H1 (cell line): ENCODE results near the gene FMN2. TPM values are rescaled to one million over a fixed set of nuclear protein-coding genes. Genes with fewer than 3 reads are reported as not detected.
A peak's percentile ranks its signal among the peaks of the same experiment; 100 is the strongest.

Experiments used
- ASH2L ChIP-seq: fragments of 200-600, 300-600 bp; sonication (generic); IDR thresholded peaks from one replicate; pipeline ENCODE4 v1.7.1; 2017; ENCODE audit warnings: low read length
- CEBPB ChIP-seq: IDR thresholded peaks from 2 replicates; pipeline ENCODE4 v1.6.1; 2012; ENCODE audit warnings: low read depth, low read length
- EP300 ChIP-seq, 2 experiments: IDR thresholded peaks; 1 replicate in 1 of 2; 2 replicates in 1 of 2; pipeline ENCODE4 v1.6.1; 2011 to 2012; ENCODE audit warnings: low read depth in 2 of 2, low read length in 2 of 2, mild to moderate bottlenecking in 2 of 2, borderline replicate concordance in 1 of 2, inconsistent platforms in 1 of 2, moderate library complexity in 1 of 2
- GABPA ChIP-seq: IDR thresholded peaks from 2 replicates; pipeline ENCODE4 v1.6.1; 2011; ENCODE audit warnings: mild to moderate bottlenecking, low read length, moderate library complexity, borderline replicate concordance; ENCODE audit not compliant: insufficient read depth
- HDAC2 ChIP-seq, 2 experiments: fragments of 300-600 bp in 1 of 2; sonication (generic) in 1 of 2; IDR thresholded peaks; 2 replicates each; pipeline ENCODE4 v1.6.1; 2011 to 2012; ENCODE audit warnings: low read depth in 2 of 2, low read length in 2 of 2, mild to moderate bottlenecking in 2 of 2, moderate library complexity in 2 of 2, borderline replicate concordance in 1 of 2, inconsistent platforms in 1 of 2
- KDM1A ChIP-seq: fragments of 200-600, 300-600 bp; sonication (generic); IDR thresholded peaks from 2 replicates; pipeline ENCODE4 v1.7.1; 2016; ENCODE audit warnings: mild to moderate bottlenecking, low read length, borderline replicate concordance
- KDM5A ChIP-seq: fragments of 200-600 bp; IDR thresholded peaks from 2 replicates; pipeline ENCODE4 v1.7.1; 2012; ENCODE audit warnings: mild to moderate bottlenecking, low read length, inconsistent platforms, mixed read lengths
- SRF ChIP-seq: IDR thresholded peaks from 2 replicates; pipeline ENCODE4 v1.6.1; 2011; ENCODE audit warnings: mild to moderate bottlenecking, low read depth, low read length, moderate library complexity
- YY1 ChIP-seq: IDR thresholded peaks from 2 replicates; pipeline ENCODE4 v1.6.1; 2011; ENCODE audit warnings: low read depth, mild to moderate bottlenecking, low read length
- polyA plus RNA-seq, 7 experiments: library from polyadenylated mRNA; depleted of rRNA in 3 of 7; stranded (reverse) in 5 of 7; unstranded in 2 of 7; fragments of >200 nt in 5 of 7; fragments of 200-250 nt in 2 of 7; gene quantifications; 1 replicate in 5 of 7; 2 replicates in 1 of 7; 4 replicates in 1 of 7; pipeline versions ENCODE4 v1.2.1 to v1.2.3, GENCODE V29; 2011 to 2013; ENCODE audit warnings: missing spikeins in 2 of 7, mixed read lengths in 2 of 7
- total RNA-seq: library from RNA; stranded (reverse); fragmentation: NEBNext Ultra II Directional; extraction: Animal tissue kit (Norgen Biotek cat#: 25700); gene quantifications from 2 replicates; pipeline ENCODE4 v1.2.1, GENCODE V29; 2021
- TF ChIP-seq, protein P1 (sequence below), 3 experiments: IDR thresholded peaks; 1 replicate in 2 of 3; 2 replicates in 1 of 3; pipeline versions ENCODE4 v1.5.1 to v1.6.1; 2011; ENCODE audit warnings: low read length in 3 of 3, mild to moderate bottlenecking in 3 of 3, inconsistent platforms in 2 of 3, low read depth in 1 of 3, moderate library complexity in 1 of 3; ENCODE audit not compliant: insufficient read depth in 1 of 3; ENCODE audit errors: control extremely low read depth in 1 of 3
- TF ChIP-seq, protein P2 (sequence below): IDR thresholded peaks from 2 replicates; pipeline ENCODE4 v1.6.1; 2012; ENCODE audit warnings: inconsistent platforms

The FMN2 gene
- total and polyA plus RNA-seq, 2 of the 8 experiments (the other 6 are each of a cell fraction or from before 2014, with no cell fraction given), result 0.83 to 2.0 TPM

DNA sequence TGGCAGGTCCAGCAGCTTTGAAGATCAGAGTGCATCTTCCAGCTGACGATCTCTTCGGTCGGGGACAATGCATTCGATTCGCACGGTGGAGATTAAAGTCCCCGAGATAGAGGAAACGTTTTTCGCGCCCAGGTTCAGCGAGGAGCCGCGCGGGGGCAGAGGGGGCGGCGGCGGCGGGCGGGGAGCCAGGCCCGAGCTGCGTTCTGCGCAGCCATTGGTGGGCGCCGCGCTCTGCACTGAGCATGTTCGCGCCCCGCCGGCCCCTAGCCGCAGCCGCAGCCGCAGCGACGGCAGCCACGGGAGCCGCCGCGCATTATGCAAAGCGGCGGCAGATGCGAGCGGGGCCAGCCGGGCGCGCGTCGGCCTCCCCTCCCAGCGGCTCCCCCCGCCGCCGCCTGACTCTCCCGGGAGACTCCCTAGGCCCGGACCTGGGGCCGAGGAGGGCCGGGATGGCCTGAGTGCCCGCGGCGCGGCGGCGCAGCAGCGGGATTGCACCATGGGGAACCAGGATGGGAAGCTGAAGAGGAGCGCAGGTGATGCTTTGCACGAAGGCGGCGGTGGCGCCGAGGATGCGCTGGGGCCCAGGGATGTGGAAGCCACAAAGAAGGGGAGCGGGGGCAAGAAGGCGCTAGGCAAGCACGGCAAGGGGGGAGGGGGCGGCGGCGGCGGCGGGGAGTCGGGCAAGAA lies at the start of gene FMN2 (continued):
- 0 out of 3 replicates have a peak, but pooled peaks of 1 of the 2 experiments have one; percentile 18 for TF ChIP-seq EP300 (IDR thresholded peaks at IDR 0.05; ENCODE audit: borderline replicate concordance in 1 of 2, low read depth in 2 of 2, low read length in 2 of 2)
- no peak for TF ChIP-seq KDM5A
- TF ChIP-seq CEBPB, result no peak
- TF ChIP-seq, protein P1, sequence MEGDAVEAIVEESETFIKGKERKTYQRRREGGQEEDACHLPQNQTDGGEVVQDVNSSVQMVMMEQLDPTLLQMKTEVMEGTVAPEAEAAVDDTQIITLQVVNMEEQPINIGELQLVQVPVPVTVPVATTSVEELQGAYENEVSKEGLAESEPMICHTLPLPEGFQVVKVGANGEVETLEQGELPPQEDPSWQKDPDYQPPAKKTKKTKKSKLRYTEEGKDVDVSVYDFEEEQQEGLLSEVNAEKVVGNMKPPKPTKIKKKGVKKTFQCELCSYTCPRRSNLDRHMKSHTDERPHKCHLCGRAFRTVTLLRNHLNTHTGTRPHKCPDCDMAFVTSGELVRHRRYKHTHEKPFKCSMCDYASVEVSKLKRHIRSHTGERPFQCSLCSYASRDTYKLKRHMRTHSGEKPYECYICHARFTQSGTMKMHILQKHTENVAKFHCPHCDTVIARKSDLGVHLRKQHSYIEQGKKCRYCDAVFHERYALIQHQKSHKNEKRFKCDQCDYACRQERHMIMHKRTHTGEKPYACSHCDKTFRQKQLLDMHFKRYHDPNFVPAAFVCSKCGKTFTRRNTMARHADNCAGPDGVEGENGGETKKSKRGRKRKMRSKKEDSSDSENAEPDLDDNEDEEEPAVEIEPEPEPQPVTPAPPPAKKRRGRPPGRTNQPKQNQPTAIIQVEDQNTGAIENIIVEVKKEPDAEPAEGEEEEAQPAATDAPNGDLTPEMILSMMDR (IDR thresholded peaks at IDR 0.05; ENCODE audit: control extremely low read depth in 1 of 3, insufficient read depth in 1 of 3, low read depth in 1 of 3, low read length in 3 of 3), result 0 out of 4 replicates have a peak, but pooled peaks of 1 of the 3 experiments have one; percentile 7
- peak; percentile 65 for TF ChIP-seq KDM1A
- peak; percentile 89 for TF ChIP-seq ASH2L
- 0 out of 2 replicates have a peak, but pooled peaks have one; percentile 22 for TF ChIP-seq YY1
- TF ChIP-seq, protein P2, sequence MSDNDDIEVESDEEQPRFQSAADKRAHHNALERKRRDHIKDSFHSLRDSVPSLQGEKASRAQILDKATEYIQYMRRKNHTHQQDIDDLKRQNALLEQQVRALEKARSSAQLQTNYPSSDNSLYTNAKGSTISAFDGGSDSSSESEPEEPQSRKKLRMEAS, result peak; percentile 41; the same call in 1 of the 2 replicates
- TF ChIP-seq HDAC2 (IDR thresholded peaks at IDR 0.05; ENCODE audit: borderline replicate concordance in 1 of 2, low read depth in 2 of 2, low read length in 2 of 2), result peak in 1 of 2 experiments; percentile 6; a peak in 1 of 4 replicates
- no peak for TF ChIP-seq GABPA
- no peak for TF ChIP-seq SRF
